IMR-90 (cell line): Measurements from ENCODE around the gene ATG101. TPM values are rescaled to one million over a fixed set of nuclear protein-coding genes. Genes with fewer than 3 reads are reported as not detected.

Source experiments
- ATAC-seq: fragments of 200-7000 bp; cut with Tn5 transposase; 2 replicates; pipeline ENCODE4 v1.9.1; 2020; ENCODE audit warnings: low read depth, mild to moderate bottlenecking, moderate library complexity
- BruUV-seq: library from RNA; stranded (reverse); fragments of 400-500 nt; replicated peaks from 2 replicates; lab custom pipeline; 2021; lab: Mats Ljungman, UMichigan
- CTCF ChIA-PET: fragments of 300-600 bp; formaldehyde crosslinking; extraction: SDS; loops from one replicate; lab custom pipeline; 2021; ENCODE audit warnings: antibody characterized with exemption; lab: Yijun Ruan, JAX
- POLR2A ChIA-PET: fragments of 300-600 bp; sonication (Branson Sonifier 250); formaldehyde crosslinking; loops from one replicate; lab custom pipeline; 2022; ENCODE audit warnings: antibody characterized with exemption; ENCODE audit not compliant: unreplicated experiment; lab: Charles Lee
- DNase-seq: peaks from one replicate; pipeline ENCODE4 v3.0.0; 2013
- H2AFZ ChIP-seq: replicated peaks from 2 replicates; pipeline ENCODE3; 2013; ENCODE audit warnings: low read length, mild to moderate bottlenecking; ENCODE audit not compliant: poor library complexity
- H2AK5ac ChIP-seq: 2 replicates; pipeline ENCODE4 v1.6.1; 2013; ENCODE audit warnings: low read depth, low read length, inconsistent platforms
- H2AK9ac ChIP-seq: replicated peaks from 2 replicates; pipeline ENCODE3; 2013; ENCODE audit warnings: mild to moderate bottlenecking, low read depth, low read length, moderate library complexity; ENCODE audit not compliant: poor library complexity
- H2BK120ac ChIP-seq: 2 replicates; pipeline ENCODE4 v1.6.1; 2013; ENCODE audit warnings: low read depth, low read length, inconsistent platforms
- H2BK15ac ChIP-seq: 3 replicates; pipeline ENCODE4 v1.6.1; 2013; ENCODE audit warnings: low read depth, low read length, inconsistent platforms
- H2BK20ac ChIP-seq: 2 replicates; pipeline ENCODE4 v1.6.1; 2013; ENCODE audit warnings: low read depth, mild to moderate bottlenecking, inconsistent platforms, low read length, moderate library complexity
- H2BK5ac ChIP-seq: 2 replicates; pipeline ENCODE4 v1.6.1; 2013; ENCODE audit warnings: mild to moderate bottlenecking, low read depth, low read length, inconsistent platforms; ENCODE audit not compliant: poor library complexity, severe bottlenecking
- H3K14ac ChIP-seq: replicated peaks from 2 replicates; pipeline ENCODE4 v1.6.1; 2013; ENCODE audit warnings: low read depth, low read length, inconsistent platforms
- H3K18ac ChIP-seq: 2 replicates; pipeline ENCODE4 v1.6.1; 2013; ENCODE audit warnings: low read depth, low read length, control low read depth
- H3K23ac ChIP-seq: 2 replicates; pipeline ENCODE4 v1.6.1; 2013; ENCODE audit warnings: low read depth, low read length, inconsistent platforms
- H3K27ac ChIP-seq: 2 replicates; pipeline ENCODE4 v1.5.1; 2013; ENCODE audit warnings: mild to moderate bottlenecking, control low read depth, low read length; ENCODE audit not compliant: insufficient read depth
- H3K27me3 ChIP-seq: 2 replicates; pipeline ENCODE4 v1.6.1; 2013; ENCODE audit warnings: low read length; ENCODE audit not compliant: control insufficient read depth, insufficient read depth
- H3K36me3 ChIP-seq: 2 replicates; pipeline ENCODE4 v1.6.1; 2013; ENCODE audit warnings: low read length, mixed read lengths; ENCODE audit not compliant: control insufficient read depth, insufficient read depth
- H3K4ac ChIP-seq: 2 replicates; pipeline ENCODE4 v1.6.1; 2013; ENCODE audit warnings: low read depth, low read length, inconsistent platforms
- H3K4me1 ChIP-seq: 2 replicates; pipeline ENCODE4 v1.6.1; 2013; ENCODE audit warnings: low read length, mixed read lengths; ENCODE audit not compliant: control insufficient read depth, insufficient read depth
- H3K4me2 ChIP-seq: 2 replicates; pipeline ENCODE4 v1.6.1; 2013; ENCODE audit warnings: low read depth, mild to moderate bottlenecking, control low read depth, low read length, moderate library complexity
- H3K4me3 ChIP-seq: 2 replicates; pipeline ENCODE4 v1.5.1; 2013; ENCODE audit warnings: low read depth, mild to moderate bottlenecking, control low read depth, low read length, moderate library complexity; ENCODE audit not compliant: insufficient read depth
- H3K56ac ChIP-seq: 2 replicates; pipeline ENCODE4 v1.6.1; 2013; ENCODE audit warnings: low read length, inconsistent platforms; ENCODE audit not compliant: insufficient read depth; ENCODE audit errors: extremely low read depth
- H3K79me1 ChIP-seq, 2 experiments: 2 replicates each; pipeline ENCODE4 v1.6.1; 2013; ENCODE audit warnings: low read length in 2 of 2, inconsistent platforms in 1 of 2, low read depth in 1 of 2
- H3K9ac ChIP-seq: 2 replicates; pipeline ENCODE4 v1.6.1; 2013; ENCODE audit warnings: low read depth, low read length, control low read depth
- H3K9me1 ChIP-seq: 2 replicates; pipeline ENCODE4 v1.6.1; 2013; ENCODE audit warnings: low read length, inconsistent platforms; ENCODE audit not compliant: insufficient read depth
- H3K9me3 ChIP-seq: 2 replicates; pipeline ENCODE4 v1.6.1; 2013; ENCODE audit warnings: low read length; ENCODE audit not compliant: control insufficient read depth, insufficient read depth
- H4K20me1 ChIP-seq: 2 replicates; pipeline ENCODE4 v1.6.1; 2013; ENCODE audit warnings: low read length, inconsistent platforms; ENCODE audit not compliant: insufficient read depth
- H4K5ac ChIP-seq: 2 replicates; pipeline ENCODE4 v1.6.1; 2013; ENCODE audit warnings: mild to moderate bottlenecking, low read depth, low read length, control low read depth
- H4K8ac ChIP-seq, 2 experiments: 2 replicates each; pipeline ENCODE4 v1.6.1; 2013; ENCODE audit warnings: low read depth in 2 of 2, low read length in 2 of 2, control low read depth in 1 of 2, inconsistent platforms in 1 of 2
- H4K91ac ChIP-seq: 2 replicates; pipeline ENCODE4 v1.6.1; 2013; ENCODE audit warnings: low read depth, low read length, inconsistent platforms; ENCODE audit not compliant: insufficient read depth
- BHLHE40 ChIP-seq: fragments of 150-350 bp; IDR thresholded peaks from 2 replicates; pipeline ENCODE4 v1.6.1; 2016; ENCODE audit warnings: mild to moderate bottlenecking, low read depth, low read length
- CEBPB ChIP-seq: IDR thresholded peaks from 2 replicates; pipeline ENCODE4 v1.6.1; 2012; ENCODE audit warnings: low read depth, low read length, improper control_type of control experiment
- CTCF ChIP-seq: conservative IDR thresholded peaks from 2 replicates; pipeline ENCODE4 v1.5.1; 2012; ENCODE audit warnings: mild to moderate bottlenecking, low read depth, low read length, improper control_type of control experiment
- MAZ ChIP-seq: IDR thresholded peaks from 2 replicates; pipeline ENCODE4 v1.6.1; 2012; ENCODE audit warnings: low read depth, mild to moderate bottlenecking, low read length, improper control_type of control experiment, moderate library complexity, borderline replicate concordance
- MXI1 ChIP-seq: IDR thresholded peaks from 2 replicates; pipeline ENCODE4 v1.6.1; 2012; ENCODE audit warnings: low read depth, mild to moderate bottlenecking, low read length, moderate library complexity, borderline replicate concordance
- NFE2L2 ChIP-seq: fragments of 150-350 bp; IDR thresholded peaks from 2 replicates; pipeline ENCODE4 v1.6.1; 2016; ENCODE audit warnings: low read depth, mild to moderate bottlenecking, low read length
- POLR2A ChIP-seq: IDR thresholded peaks from 2 replicates; pipeline ENCODE4 v1.6.1; 2012; ENCODE audit warnings: mild to moderate bottlenecking, low read depth, low read length
- RAD21 ChIP-seq: IDR thresholded peaks from 2 replicates; pipeline ENCODE4 v1.6.1; 2012; ENCODE audit warnings: low read length, improper control_type of control experiment
- RCOR1 ChIP-seq: IDR thresholded peaks from 2 replicates; pipeline ENCODE4 v1.6.1; 2012; ENCODE audit warnings: mild to moderate bottlenecking, low read length, improper control_type of control experiment; ENCODE audit not compliant: insufficient replicate concordance
- RFX5 ChIP-seq: IDR thresholded peaks from 2 replicates; pipeline ENCODE4 v1.8.0; 2012; ENCODE audit warnings: low read depth, mild to moderate bottlenecking, low read length, moderate library complexity
- SMC3 ChIP-seq: fragments of 150-350 bp; IDR thresholded peaks from 2 replicates; pipeline ENCODE4 v1.6.1; 2016; ENCODE audit warnings: low read depth, mild to moderate bottlenecking, antibody characterized with exemption, low read length, moderate library complexity
- WGBS, 2 experiments: methylation state at CpG; one replicate each; pipeline versions ENCODE4 v1.1.5 to v1.1.7; 2013; ENCODE audit warnings: missing lambda C conversion rate in 2 of 2; ENCODE audit not compliant: insufficient read length in 1 of 2; ENCODE audit errors: extremely low coverage in 2 of 2; 5-methylcytosine and 5-hydroxymethylcytosine counted together
- dilution Hi-C: fragments of 300-500 bp; cut with HindIII; formaldehyde crosslinking; loops from one replicate; pipeline ENCODE4 v1.14.3; 2018; ENCODE audit warnings: low sequenced_read_pairs; ENCODE audit not compliant: unreplicated experiment
- in situ Hi-C: fragments of 300-500 bp; cut with MboI; formaldehyde crosslinking; loops from 3 replicates; pipeline ENCODE4 v1.14.3; 2019; ENCODE audit warnings: low sequenced_read_pairs, inconsistent platforms, mixed read lengths
- intact Hi-C: fragments of 100-400 bp; cut with micrococcal nuclease; formaldehyde crosslinking; loops from 2 replicates; pipeline ENCODE4 v1.10.0; 2022
- polyA plus RNA-seq, 3 experiments: library from polyadenylated mRNA; depleted of rRNA; stranded (reverse); fragments of >200 nt; gene quantifications; 2 replicates each; pipeline ENCODE4 v1.2.3, GENCODE V29; 2012; ENCODE audit warnings: low replicate concordance in 1 of 3
- total RNA-seq: library from RNA; depleted of rRNA; stranded (reverse); fragments of >200 nt; gene quantifications from 2 replicates; pipeline ENCODE4 v1.2.3, GENCODE V29; 2012

Gene ATG101
- total and polyA plus RNA-seq, 2 of the 4 experiments (the other 2 are of a cell fraction): 93.9 to 167 TPM

GRCh38 chr12:52121824-52122539 is 52.2 kb downstream of the ATG101 start (continued):
- TF ChIP-seq NFE2L2 (no peak), POLR2A (no peak)

DNA sequence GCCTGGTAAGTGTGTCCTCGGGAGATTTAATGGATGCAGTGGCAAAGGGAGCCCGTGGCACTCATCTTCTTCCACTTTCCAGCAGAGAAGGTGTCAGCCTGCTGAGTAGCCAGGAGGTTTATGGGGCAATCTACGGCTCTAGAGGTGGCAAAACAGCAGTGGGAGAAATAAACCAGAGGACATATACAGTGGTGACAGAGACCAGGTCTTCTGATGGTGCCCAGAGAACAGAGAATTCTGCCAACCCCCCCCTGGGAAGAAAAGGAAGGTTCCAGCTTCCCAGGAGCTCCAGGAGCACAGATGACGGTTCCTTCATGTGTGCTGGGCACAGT is 52.7 kb downstream of the ATG101 start:
- 80% methylated on average over 1 of the region's 4 CpGs; no CpG with 5 or more reads in 1 of the 2 experiments for WGBS, 2 experiments
- dilution Hi-C loops: no loop called here
- Histone ChIP-seq H3K23ac (no peak overlapping the region), H3K18ac (no peak overlapping the region), H2AK9ac (no peak overlapping the region), H2AK5ac (no peak overlapping the region), H3K79me1 (no peaks in the 10 kb centered on the region), H3K36me3 (no peaks in the 10 kb centered on the region), H3K4me2 (no peak overlapping the region), H3K9ac (no peak overlapping the region), H3K27me3 (peaks cover 5% of the 10 kb centered on the region; the same call in 1 of the 2 replicates), H2BK5ac (no peak overlapping the region), H2BK20ac (no peak overlapping the region), H4K5ac (no peak overlapping the region), H3K56ac (no peak overlapping the region), H3K14ac (no peak overlapping the region), H4K8ac (no peak overlapping the region), H2AFZ (no peak overlapping the region), H3K9me1 (no peaks in the 10 kb centered on the region; the same call in 1 of the 2 replicates), H2BK120ac (no peak overlapping the region), H3K4ac (no peak overlapping the region), H3K9me3 (no peaks in the 10 kb centered on the region), H3K4me3 (no peak overlapping the region), H2BK15ac (no peak overlapping the region), H3K27ac (no peak overlapping the region), H4K20me1 (no peaks in the 10 kb centered on the region), H3K4me1 (no peaks in the 10 kb centered on the region), H4K91ac (no peak overlapping the region)
- ATAC-seq: no peak
- no peak for DNase-seq
- POLR2A ChIA-PET: no interaction called here
- TF ChIP-seq CTCF (no peak), RFX5 (no peak), NFE2L2 (no peak), MXI1 (no peak), SMC3 (no peak), CEBPB (no peak), MAZ (no peak), RAD21 (no peak), BHLHE40 (no peak), POLR2A (no peak), RCOR1 (no peak)
- BruUV-seq: no TSS peak
- intact Hi-C loops: loop anchor here (1.0 kb wide), 1 partner anchor 97 kb away; no protein-coding TSS in a partner anchor
- CTCF ChIA-PET: interaction anchor here (0.6 to 4.9 kb wide), 2 partner anchors 97 to 751 kb away, joined by 3 to 35 read pairs; no protein-coding TSS in a partner anchor
- in situ Hi-C loops: loop anchor here (5.0 kb wide), 1 partner anchor 100 kb away; no protein-coding TSS in a partner anchor
